Activated B cell treated with CpG ODN at 0.5 μM for 24 hours (primary cell): ENCODE measurements around the gene ABCD1. TPM values are rescaled to one million over a fixed set of nuclear protein-coding genes. Genes with fewer than 3 reads are reported as not detected.

Experiments
- ATAC-seq: fragments of 200-7000 bp; cut with Tn5 transposase; one replicate; pipeline ENCODE4 v1.10.0; 2021; ENCODE audit warnings: low read depth, mild to moderate bottlenecking, moderate library complexity
- CTCF ChIA-PET: fragments of 350-600 bp; sonication (Branson Sonifier 250); formaldehyde crosslinking; loops from one replicate; lab custom pipeline; 2021; ENCODE audit warnings: antibody characterized with exemption; lab: Charles Lee
- POLR2A ChIA-PET: fragments of 350-600 bp; sonication (Branson Sonifier 250); formaldehyde crosslinking; loops from one replicate; lab custom pipeline; 2021; ENCODE audit warnings: antibody characterized with exemption; lab: Charles Lee
- DNase-seq: peaks from one replicate; pipeline ENCODE4 v3.0.0; 2022
- H3K27ac Mint-ChIP-seq: one replicate; pipeline ENCODE4 v1.8.0; 2020; ENCODE audit warnings: mixed read lengths
- H3K27me3 Mint-ChIP-seq: one replicate; pipeline ENCODE4 v1.8.0; 2021; ENCODE audit warnings: mixed read lengths
- H3K36me3 Mint-ChIP-seq: one replicate; pipeline ENCODE4 v1.8.0; 2021; ENCODE audit warnings: low read depth, mixed read lengths
- H3K4me1 Mint-ChIP-seq: one replicate; pipeline ENCODE4 v1.8.0; 2021; ENCODE audit warnings: mixed read lengths
- H3K4me3 Mint-ChIP-seq: one replicate; pipeline ENCODE4 v1.8.0; 2020; ENCODE audit warnings: mild to moderate bottlenecking, mixed read lengths
- H3K9me3 Mint-ChIP-seq: one replicate; pipeline ENCODE4 v1.8.0; 2020; ENCODE audit warnings: mixed read lengths
- CTCF ChIP-seq: fragments of 200-600 bp; IDR thresholded peaks from one replicate; pipeline ENCODE4 v1.8.0; 2022; ENCODE audit warnings: antibody characterized with exemption, mild to moderate bottlenecking
- intact Hi-C: fragments of 100-400 bp; cut with micrococcal nuclease; formaldehyde crosslinking; loops from one replicate; pipeline ENCODE4 v1.15.1; 2024
- total RNA-seq: library from RNA; stranded (reverse); gene quantifications from 2 replicates; pipeline ENCODE4 v1.2.3, GENCODE V29; 2022

The ABCD1 gene
- total RNA-seq, 1 donor from 2014 or later = 2.8 TPM

- no peak for TF ChIP-seq CTCF
- CTCF ChIA-PET = no interaction called here
- Mint-ChIP-seq H3K4me3 (no peak overlapping the region), H3K36me3 (peaks cover 2% of the 10 kb centered on the region), H3K4me1 (peaks cover 4% of the 10 kb centered on the region), H3K27ac (no peak overlapping the region), H3K9me3 (no peaks in the 10 kb centered on the region), H3K27me3 (peaks cover 3% of the 10 kb centered on the region)
- DNase-seq = no peak
- POLR2A ChIA-PET = interaction anchor here (0.6 kb wide), 1 partner anchor 14 kb away, joined by 3 read pairs; the partner anchor contains the start of genes IDH3G and SSR4
- no peak for ATAC-seq
- intact Hi-C loops = no loop called here
Observed at GRCh38 chrX:153779891-153780677, 55.4 kb downstream of the ABCD1 start.

GRCh38 chrX:153780678-153781427 lies 56.2 kb downstream of the ABCD1 start, which contains the start of gene SRPK3:
Gene SRPK3, plus strand, starts transcription at chrX:153781041. Its CDS starts 46 bp downstream, at chrX:153781087.
- Mint-ChIP-seq H3K27me3 (peaks cover 3% of the 10 kb centered on the region), H3K4me1 (peaks cover 4% of the 10 kb centered on the region), H3K27ac (no peak within 1 kb of the TSS), H3K9me3 (no peaks in the 10 kb centered on the region), H3K4me3 (no peak within 1 kb of the TSS), H3K36me3 (peaks cover 7% of the 10 kb centered on the region)
- ChIA-PET POLR2A (no interaction called here), CTCF (no interaction called here)
- DNase-seq (no peak), ATAC-seq (no peak)
- intact Hi-C loops = no loop called here
- no peak for TF ChIP-seq CTCF

- TF ChIP-seq CTCF = no peak
- Mint-ChIP-seq H3K9me3 (no peaks in the 10 kb centered on the region), H3K4me1 (peaks cover 4% of the 10 kb centered on the region), H3K27ac (no peak overlapping the region), H3K27me3 (peaks cover 3% of the 10 kb centered on the region), H3K4me3 (no peak overlapping the region), H3K36me3 (peaks cover 13% of the 10 kb centered on the region)
- CTCF ChIA-PET = no interaction called here
- no peak for ATAC-seq
- intact Hi-C loops = no loop called here
- no peak for DNase-seq
- POLR2A ChIA-PET = no interaction called here
Observed at GRCh38 chrX:153781428-153782047, 56.9 kb downstream of the ABCD1 start.

GRCh38 chrX:153782313-153782712 lies 57.7 kb downstream of the ABCD1 start:
- DNase-seq (no peak), ATAC-seq (no peak)
- no peak overlapping the region for H3K27ac Mint-ChIP-seq
- H3K4me1 Mint-ChIP-seq = peaks cover 4% of the 10 kb centered on the region
- H3K9me3 Mint-ChIP-seq = no peaks in the 10 kb centered on the region
- ChIA-PET POLR2A (no interaction called here), CTCF (no interaction called here)
- peaks cover 17% of the 10 kb centered on the region for H3K36me3 Mint-ChIP-seq
- H3K27me3 Mint-ChIP-seq = peaks cover 3% of the 10 kb centered on the region
- no peak for TF ChIP-seq CTCF
- no peak overlapping the region for H3K4me3 Mint-ChIP-seq
- intact Hi-C loops = no loop called here

- Mint-ChIP-seq H3K27me3 (peaks cover 3% of the 10 kb centered on the region), H3K9me3 (no peaks in the 10 kb centered on the region), H3K36me3 (peaks cover 20% of the 10 kb centered on the region), H3K4me3 (no peak overlapping the region), H3K4me1 (peaks cover 4% of the 10 kb centered on the region), H3K27ac (no peak overlapping the region)
- no peak for ATAC-seq
- intact Hi-C loops = no loop called here
- TF ChIP-seq CTCF = no peak
- no peak for DNase-seq
- CTCF ChIA-PET = no interaction called here
- POLR2A ChIA-PET = no interaction called here
Observed at GRCh38 chrX:153782871-153783270, 58.2 kb downstream of the ABCD1 start.
